Measurements from ENCODE around the gene EHHADH. TPM values are rescaled to one million over a fixed set of nuclear protein-coding genes. Genes with fewer than 3 reads are reported as not detected.
"Not testable (repeated sequence)": the region's sequence is repeated elsewhere in the genome, so short reads cannot be mapped to it uniquely, and the experiment has no call there.

The EHHADH gene
- polyA plus RNA-seq (ENCODE audit: low read depth in 6 of 6) = 1 to 10 TPM in 1 of 6 donors, under 1 TPM in 3, not detected in 2; 0.34 to 1.2 (median 0.44) TPM

GRCh38 chr3:185253645-185254410 is at the start of gene EHHADH:
Gene EHHADH (minus strand): TSS chr3:185254049. CDS start chr3:185254022, 27 bp downstream.
- H3K4me3 Mint-ChIP-seq = peak within 1 kb of the TSS; percentile 74 to 88 (median 82)
- H3K36me3 Mint-ChIP-seq = peaks cover 0 to 11% of the 10 kb centered on the region in 2 donors
- peak within 1 kb of the TSS in 2 of 6 donors; percentile 54 to 63 for H3K27ac Mint-ChIP-seq
- H3K4me1 Mint-ChIP-seq = peaks cover 0 to 5% (median 0%) of the 10 kb centered on the region in 3 donors
- H3K27me3 Mint-ChIP-seq = peaks cover 19 to 26% (median 26%) of the 10 kb centered on the region in 3 donors
- DNase-seq (peak; percentile 18), ATAC-seq (ENCODE audit: low read depth in 2 of 2) (peak; percentile 89)
- H3K9me3 Mint-ChIP-seq = peaks cover 4 to 28% (median 16%) of the 10 kb centered on the region in 7 donors

- H3K36me3 Mint-ChIP-seq, H3K9me3 Mint-ChIP-seq, H3K27me3 Mint-ChIP-seq: not testable (repeated sequence)
- H3K4me3 Mint-ChIP-seq = peak overlapping the region in 5 of 8 donors; percentile 9 to 81 (median 59)
- peak overlapping the region in 5 of 6 donors; percentile 3 to 89 (median 63) for H3K27ac Mint-ChIP-seq
- DNase-seq (peak; percentile 60), ATAC-seq (ENCODE audit: low read depth in 2 of 2) (peak; percentile 96 to 97)
- H3K4me1 Mint-ChIP-seq = peaks cover 9 to 18% (median 10%) of the 10 kb centered on the region in 3 donors
Measured at GRCh38 chr3:185299918-185300426, 46.1 kb upstream of the EHHADH start.

DNA sequence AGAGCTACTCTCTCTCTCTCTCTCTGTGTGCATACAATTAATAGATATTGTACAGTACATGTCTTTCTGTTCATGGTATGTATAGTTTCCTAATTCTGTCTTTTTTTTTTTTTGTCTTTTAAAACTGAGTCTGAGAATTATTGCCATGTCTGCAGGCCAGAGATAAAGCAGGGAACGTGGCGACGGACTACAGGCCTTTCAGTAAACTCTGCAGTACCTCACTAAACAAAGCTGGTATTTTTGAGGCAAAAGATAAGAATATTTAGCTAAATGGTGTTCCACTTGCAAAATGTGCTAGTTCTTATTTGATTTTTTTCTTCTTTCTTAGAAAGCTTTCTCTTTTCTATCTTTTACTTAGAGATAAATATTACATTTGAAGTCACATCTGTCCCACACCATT is 44.0 kb upstream of the EHHADH start:
- Mint-ChIP-seq H3K4me3 (no peak overlapping the region), H3K4me1 (peaks cover 9 to 18% (median 10%) of the 10 kb centered on the region in 3 donors), H3K36me3 (no peaks in the 10 kb centered on the region), H3K9me3 (peaks cover 0 to 5% (median 0%) of the 10 kb centered on the region in 7 donors), H3K27ac (peak overlapping the region in 1 of 6 donors; percentile 15), H3K27me3 (no peaks in the 10 kb centered on the region)
- DNase-seq (no peak), ATAC-seq (ENCODE audit: low read depth in 2 of 2) (no peak)

DNA sequence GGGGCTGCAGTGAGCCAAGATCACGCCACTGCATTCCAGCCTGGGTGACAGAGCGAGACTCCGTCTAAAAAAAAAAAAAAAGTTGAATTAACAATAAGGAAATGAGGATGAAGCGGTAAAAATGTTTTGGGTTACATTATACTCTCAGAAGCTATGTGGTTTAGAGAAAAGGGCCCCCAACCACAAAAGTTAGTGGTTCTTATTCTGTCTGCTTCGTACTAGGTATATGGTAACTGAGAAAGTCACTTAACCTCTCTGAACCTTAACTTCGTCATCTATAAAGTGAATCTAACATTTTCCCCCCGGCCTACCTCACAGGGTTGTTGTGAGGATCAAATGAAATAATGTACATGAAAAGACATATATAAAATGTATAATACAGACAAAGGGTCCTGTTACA is 38.4 kb upstream of the EHHADH start:
- H3K4me1 Mint-ChIP-seq = peaks cover 0 to 5% (median 0%) of the 10 kb centered on the region in 3 donors

DNA sequence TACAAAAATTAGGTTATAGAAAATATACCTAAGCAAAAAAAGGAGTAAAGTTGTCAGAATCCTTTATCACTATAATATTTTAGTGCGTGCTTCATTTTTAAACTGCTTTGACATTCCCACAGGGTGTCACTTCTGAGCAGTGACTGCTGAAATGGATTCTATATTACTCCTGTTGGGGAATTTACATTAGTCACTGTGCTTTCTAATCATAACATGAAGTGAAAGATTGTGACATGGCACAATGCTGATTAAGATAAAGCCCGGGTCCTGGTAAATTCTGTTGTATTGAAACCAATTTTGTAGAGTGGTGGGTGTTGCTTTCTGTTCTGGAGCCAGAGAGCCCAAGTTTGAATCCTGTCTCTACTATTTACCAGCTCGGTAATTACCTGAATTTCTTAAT is 36.4 kb upstream of the EHHADH start:
- no peak overlapping the region for H3K4me3 Mint-ChIP-seq
- H3K27me3 Mint-ChIP-seq = no peaks in the 10 kb centered on the region
- no peak overlapping the region for H3K27ac Mint-ChIP-seq
- no peak for ATAC-seq (ENCODE audit: low read depth in 2 of 2)
- DNase-seq = no peak
- H3K9me3 Mint-ChIP-seq = no peaks in the 10 kb centered on the region
- peaks cover 0 to 8% of the 10 kb centered on the region in 2 donors for H3K36me3 Mint-ChIP-seq
- no peaks in the 10 kb centered on the region for H3K4me1 Mint-ChIP-seq

More for the DNA sequence above, 38.4 kb upstream of the EHHADH start:
- Mint-ChIP-seq H3K27me3 (no peaks in the 10 kb centered on the region), H3K36me3 (peaks cover 0 to 8% of the 10 kb centered on the region in 2 donors), H3K9me3 (no peaks in the 10 kb centered on the region), H3K27ac (no peak overlapping the region), H3K4me3 (no peak overlapping the region)
- ATAC-seq (ENCODE audit: low read depth in 2 of 2) = no peak
- no peak for DNase-seq

- H3K36me3 Mint-ChIP-seq = peaks cover 7 to 31% of the 10 kb centered on the region in 2 donors
- peaks cover 8 to 25% (median 9%) of the 10 kb centered on the region in 7 donors for H3K9me3 Mint-ChIP-seq
- peaks cover 21 to 23% (median 22%) of the 10 kb centered on the region in 3 donors for H3K27me3 Mint-ChIP-seq
- H3K27ac Mint-ChIP-seq = peak overlapping the region in 5 of 6 donors; percentile 88 to 99 (median 95)
- peaks cover 15 to 25% (median 17%) of the 10 kb centered on the region in 3 donors for H3K4me1 Mint-ChIP-seq
- ATAC-seq (ENCODE audit: low read depth in 2 of 2) (peak in 1 of 2 donors; percentile 1), DNase-seq (no peak)
- H3K4me3 Mint-ChIP-seq = peak overlapping the region; percentile 93 to 98 (median 94)
Measured at GRCh38 chr3:185283374-185283935, 29.6 kb upstream of the EHHADH start.

- DNase-seq (peak; percentile 89), ATAC-seq (ENCODE audit: low read depth in 2 of 2) (peak; percentile 99)
- Mint-ChIP-seq H3K27ac (peak overlapping the region; percentile 88 to 99 (median 94)), H3K27me3 (peaks cover 23 to 29% (median 25%) of the 10 kb centered on the region in 3 donors), H3K4me3 (peak overlapping the region; percentile 93 to 98 (median 94)), H3K9me3 (peaks cover 8 to 25% (median 9%) of the 10 kb centered on the region in 7 donors), H3K36me3 (peaks cover 7 to 31% of the 10 kb centered on the region in 2 donors), H3K4me1 (peaks cover 15 to 25% (median 17%) of the 10 kb centered on the region in 3 donors)
Measured at GRCh38 chr3:185282696-185283373, 29.0 kb upstream of the EHHADH start.

DNA sequence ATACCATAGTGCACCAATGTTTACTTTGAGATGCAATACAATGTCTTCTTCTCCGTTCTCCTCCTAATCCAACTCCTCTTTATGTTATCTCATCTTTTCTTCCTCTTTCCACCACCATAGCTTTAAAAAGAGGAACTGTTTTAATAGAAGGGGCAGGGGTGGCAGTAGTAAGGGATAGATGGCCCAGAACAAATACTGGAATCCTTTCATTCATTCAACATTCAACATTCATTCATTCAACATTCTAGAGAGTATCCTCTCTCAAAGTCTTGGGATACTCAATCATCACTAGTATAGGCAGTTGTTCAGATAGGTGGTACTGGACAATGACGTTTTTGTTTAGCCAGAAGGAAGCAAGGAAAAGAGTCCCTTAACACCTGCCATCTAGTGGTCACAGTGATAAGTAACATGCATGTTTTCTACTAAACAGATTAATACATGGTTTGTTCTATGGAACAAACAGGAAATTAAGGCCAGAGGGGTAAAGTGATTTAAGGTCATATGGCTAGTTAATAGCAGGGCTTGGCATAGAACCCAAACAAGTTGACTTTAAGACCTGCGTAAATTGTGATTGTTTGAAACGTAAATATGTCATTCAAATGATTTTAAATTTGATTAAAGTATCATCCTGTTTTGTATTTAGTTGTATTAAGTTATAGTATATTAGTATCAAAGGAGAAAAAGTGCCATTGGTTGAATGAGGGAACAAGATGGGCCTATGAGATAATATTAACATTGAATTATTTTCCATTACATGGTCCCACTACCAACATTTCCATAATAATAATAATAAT is 26.9 kb upstream of the EHHADH start:
- ATAC-seq (ENCODE audit: low read depth in 2 of 2) (no peak), DNase-seq (peak; percentile 11)
- Mint-ChIP-seq H3K9me3 (peaks cover 8 to 25% (median 9%) of the 10 kb centered on the region in 7 donors), H3K4me1 (peaks cover 15 to 25% (median 17%) of the 10 kb centered on the region in 3 donors), H3K4me3 (peak overlapping the region in 2 of 8 donors; percentile 33 to 95), H3K36me3 (peaks cover 13 to 38% of the 10 kb centered on the region in 2 donors), H3K27me3 (peaks cover 32 to 46% (median 39%) of the 10 kb centered on the region in 3 donors), H3K27ac (peak overlapping the region in 1 of 6 donors; percentile 28)

DNA sequence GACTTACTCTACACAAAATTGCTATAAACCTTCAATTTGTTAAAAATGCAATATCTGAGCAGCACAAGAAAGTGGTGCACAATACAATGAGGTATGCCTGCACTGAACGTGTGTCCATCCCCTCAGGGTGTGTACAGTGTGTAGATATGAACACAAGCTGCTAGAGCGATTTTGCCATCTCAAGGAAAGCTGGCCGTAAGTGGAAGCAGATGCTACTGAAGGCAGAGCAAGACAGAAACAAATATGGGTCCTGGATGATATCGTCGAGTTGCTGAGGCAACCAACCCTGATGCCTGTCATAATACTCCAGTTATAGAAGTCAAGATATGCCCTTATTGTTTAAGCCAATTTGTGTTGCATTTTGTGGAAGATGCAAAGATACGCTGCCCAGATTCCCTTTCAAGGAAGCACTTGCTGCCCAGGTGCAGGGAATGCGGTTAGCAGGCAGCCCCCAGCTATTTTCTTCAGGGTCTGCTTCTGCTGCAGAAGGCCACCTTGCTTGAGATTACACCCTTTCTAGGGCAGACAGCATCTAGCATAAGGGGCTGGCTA is 25.8 kb upstream of the EHHADH start:
- peaks cover 15 to 25% (median 17%) of the 10 kb centered on the region in 3 donors for H3K4me1 Mint-ChIP-seq
- peaks cover 13 to 38% of the 10 kb centered on the region in 2 donors for H3K36me3 Mint-ChIP-seq
- peak overlapping the region in 1 of 8 donors; percentile 35 for H3K4me3 Mint-ChIP-seq
- H3K27me3 Mint-ChIP-seq = peaks cover 37 to 52% (median 46%) of the 10 kb centered on the region in 3 donors
- peaks cover 8 to 30% (median 9%) of the 10 kb centered on the region in 7 donors for H3K9me3 Mint-ChIP-seq
- no peak for ATAC-seq (ENCODE audit: low read depth in 2 of 2)
- no peak overlapping the region for H3K27ac Mint-ChIP-seq
- DNase-seq = no peak

GRCh38 chr3:185276415-185276814 is 22.6 kb upstream of the EHHADH start:
- Mint-ChIP-seq H3K27ac (no peak overlapping the region), H3K4me1 (peaks cover 0 to 8% (median 4%) of the 10 kb centered on the region in 3 donors), H3K27me3 (peaks cover 53 to 62% (median 54%) of the 10 kb centered on the region in 3 donors), H3K4me3 (no peak overlapping the region), H3K36me3 (peaks cover 13 to 30% of the 10 kb centered on the region in 2 donors), H3K9me3 (peaks cover 2 to 21% (median 6%) of the 10 kb centered on the region in 7 donors)
- no peak for DNase-seq
- ATAC-seq (ENCODE audit: low read depth in 2 of 2) = no peak

GRCh38 chr3:185272033-185272432 is 18.2 kb upstream of the EHHADH start:
- H3K4me3 Mint-ChIP-seq = no peak overlapping the region

DNA sequence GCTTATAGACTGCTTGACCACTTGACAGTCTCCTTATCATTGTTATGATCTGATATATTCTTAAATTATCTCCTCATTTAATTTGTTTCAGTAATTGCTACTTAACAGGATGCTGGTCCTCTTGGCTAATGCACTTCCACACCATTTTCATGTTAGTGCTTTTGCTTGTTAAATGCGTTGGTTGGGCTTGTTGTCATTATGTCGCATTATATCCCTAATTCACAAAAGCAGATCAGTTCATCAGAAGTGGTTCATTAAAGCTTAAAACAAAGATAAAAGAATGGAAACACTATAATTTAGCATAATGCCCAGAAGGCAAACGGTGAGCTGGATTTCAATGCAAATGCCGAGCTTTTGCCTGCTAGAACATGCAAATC is 17.1 kb upstream of the EHHADH start:
- H3K4me1 Mint-ChIP-seq = no peaks in the 10 kb centered on the region
- H3K27ac Mint-ChIP-seq = no peak overlapping the region
- DNase-seq (no peak), ATAC-seq (ENCODE audit: low read depth in 2 of 2) (no peak)
- no peak overlapping the region for H3K4me3 Mint-ChIP-seq
- H3K27me3 Mint-ChIP-seq = peaks cover 53 to 61% (median 56%) of the 10 kb centered on the region in 3 donors
- peaks cover 0 to 19% (median 5%) of the 10 kb centered on the region in 7 donors for H3K9me3 Mint-ChIP-seq
- peaks cover 0 to 6% of the 10 kb centered on the region in 2 donors for H3K36me3 Mint-ChIP-seq

More at GRCh38 chr3:185272033-185272432, 18.2 kb upstream of the EHHADH start:
- DNase-seq (no peak), ATAC-seq (ENCODE audit: low read depth in 2 of 2) (no peak)
- Mint-ChIP-seq H3K27me3 (peaks cover 60 to 66% (median 62%) of the 10 kb centered on the region in 3 donors), H3K4me1 (no peaks in the 10 kb centered on the region), H3K36me3 (peaks cover 2 to 13% of the 10 kb centered on the region in 2 donors), H3K9me3 (peaks cover 0 to 15% (median 5%) of the 10 kb centered on the region in 7 donors), H3K27ac (no peak overlapping the region)
